NCI-H82 treated with DMSO at 0.1 percent for 48 hours (cell line): ENCODE results near the gene GNG2.
"Not testable (repeated sequence)": the region's sequence is repeated elsewhere in the genome, so short reads cannot be mapped to it uniquely, and the experiment has no call there.

ENCODE experiments used
- DNase-seq: peaks from one replicate; lab custom pipeline; 2025; ENCODE audit not compliant: unreplicated experiment; lab: John Stamatoyannopoulos, UW

The GNG2 gene

GRCh38 chr14:51884086-51884927 lies 23.9 kb downstream of the GNG2 start:
- DNase-seq = no peak

- DNase-seq = no peak
These were observed 29.4 kb downstream of the GNG2 start for GRCh38 chr14:51889851-51890250.

- no peak for DNase-seq
These were observed 33.8 kb downstream of the GNG2 start for GRCh38 chr14:51894250-51894649.

GRCh38 chr14:51895375-51895774 lies 35.0 kb downstream of the GNG2 start:
- DNase-seq = no peak

- no peak for DNase-seq
These were observed 37.5 kb downstream of the GNG2 start for GRCh38 chr14:51897791-51898355.

GRCh38 chr14:51901475-51902024 lies 41.1 kb downstream of the GNG2 start:
- DNase-seq = no peak

- not testable (repeated sequence) for DNase-seq
These were observed 45.3 kb downstream of the GNG2 start for GRCh38 chr14:51905656-51906121.

- DNase-seq = no peak
These were observed 47.7 kb downstream of the GNG2 start for GRCh38 chr14:51908086-51908485.

- DNase-seq = no peak
These were observed 51.8 kb downstream of the GNG2 start for GRCh38 chr14:51912112-51912786.

GRCh38 chr14:51914310-51914709 lies 53.9 kb downstream of the GNG2 start:
- peak; percentile 11 for DNase-seq

- DNase-seq = no peak
These were observed 56.8 kb downstream of the GNG2 start for GRCh38 chr14:51917193-51917592.

GRCh38 chr14:51921026-51921425 lies 60.6 kb downstream of the GNG2 start:
- no peak for DNase-seq

GRCh38 chr14:51922624-51923023 lies 62.2 kb downstream of the GNG2 start:
- no peak for DNase-seq

- no peak for DNase-seq
These were observed 64.2 kb downstream of the GNG2 start for GRCh38 chr14:51924600-51924999.

GRCh38 chr14:51925980-51926379 lies 65.6 kb downstream of the GNG2 start:
- DNase-seq = no peak

GRCh38 chr14:51926449-51926848 lies 66.0 kb downstream of the GNG2 start:
- DNase-seq = no peak

GRCh38 chr14:51928568-51928967 lies 68.2 kb downstream of the GNG2 start:
- no peak for DNase-seq

GRCh38 chr14:51929166-51929565 lies 68.8 kb downstream of the GNG2 start:
- no peak for DNase-seq

- no peak for DNase-seq
These were observed 69.7 kb downstream of the GNG2 start for GRCh38 chr14:51929910-51930682.

GRCh38 chr14:51931308-51931707 lies 70.9 kb downstream of the GNG2 start:
- no peak for DNase-seq

- DNase-seq = no peak
These were observed 72.8 kb downstream of the GNG2 start for GRCh38 chr14:51933191-51933590.
